ENCODE measurements around the gene DECR2. TPM values are rescaled to one million over a fixed set of nuclear protein-coding genes. Genes with fewer than 3 reads are reported as not detected.

The DECR2 gene
- total and polyA plus RNA-seq, 2 of the 4 experiments (the other 2 are of a cell fraction) = 3.9 to 26.7 TPM

DNA sequence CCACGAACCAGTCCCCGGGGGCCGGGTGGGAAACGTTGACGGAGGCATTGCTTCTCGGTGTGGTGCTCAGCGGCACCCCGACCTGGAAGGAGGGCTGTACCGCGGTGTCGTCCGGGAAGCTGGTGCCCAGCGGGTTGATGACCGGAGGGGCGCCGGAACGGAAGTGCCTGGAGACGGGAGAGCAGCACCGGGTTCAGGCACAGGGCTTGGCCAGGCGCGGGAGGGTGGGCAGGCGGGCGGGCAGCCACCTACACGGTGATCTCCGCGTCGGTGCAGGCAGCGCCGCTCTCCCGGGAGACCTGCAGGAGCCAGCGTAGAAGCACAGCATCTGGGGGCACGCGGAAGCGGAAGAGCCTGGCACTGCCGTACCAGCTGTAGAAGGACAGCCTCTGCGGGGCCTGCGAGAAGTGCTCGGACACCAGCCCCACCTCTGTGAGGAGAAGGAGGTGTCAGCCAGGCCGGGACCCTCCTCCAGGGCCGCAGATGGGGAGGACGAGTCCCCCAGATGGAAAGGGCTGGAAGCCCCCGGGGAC is 24.2 kb upstream of the DECR2 start:
- no TSS peak for BruUV-seq (replicated peaks)
- no peak overlapping the region for H3K4ac ChIP-seq (ENCODE audit: low read depth, low read length)
- intact Hi-C loops (cut with micrococcal nuclease) (no loop called here), dilution Hi-C loops (cut with HindIII; ENCODE audit: low sequenced_read_pairs, unreplicated experiment) (no loop called here), in situ Hi-C loops (cut with MboI; ENCODE audit: low sequenced_read_pairs) (no loop called here)
- H2AK9ac ChIP-seq (replicated peaks; ENCODE audit: low read depth, low read length, poor library complexity) = no peak overlapping the region
- ChIA-PET POLR2A (ENCODE audit: unreplicated experiment) (no interaction called here), CTCF (no interaction called here)
- H3K56ac ChIP-seq (ENCODE audit: extremely low read depth, insufficient read depth, low read length) = no peak overlapping the region
- TF ChIP-seq, protein P1, sequence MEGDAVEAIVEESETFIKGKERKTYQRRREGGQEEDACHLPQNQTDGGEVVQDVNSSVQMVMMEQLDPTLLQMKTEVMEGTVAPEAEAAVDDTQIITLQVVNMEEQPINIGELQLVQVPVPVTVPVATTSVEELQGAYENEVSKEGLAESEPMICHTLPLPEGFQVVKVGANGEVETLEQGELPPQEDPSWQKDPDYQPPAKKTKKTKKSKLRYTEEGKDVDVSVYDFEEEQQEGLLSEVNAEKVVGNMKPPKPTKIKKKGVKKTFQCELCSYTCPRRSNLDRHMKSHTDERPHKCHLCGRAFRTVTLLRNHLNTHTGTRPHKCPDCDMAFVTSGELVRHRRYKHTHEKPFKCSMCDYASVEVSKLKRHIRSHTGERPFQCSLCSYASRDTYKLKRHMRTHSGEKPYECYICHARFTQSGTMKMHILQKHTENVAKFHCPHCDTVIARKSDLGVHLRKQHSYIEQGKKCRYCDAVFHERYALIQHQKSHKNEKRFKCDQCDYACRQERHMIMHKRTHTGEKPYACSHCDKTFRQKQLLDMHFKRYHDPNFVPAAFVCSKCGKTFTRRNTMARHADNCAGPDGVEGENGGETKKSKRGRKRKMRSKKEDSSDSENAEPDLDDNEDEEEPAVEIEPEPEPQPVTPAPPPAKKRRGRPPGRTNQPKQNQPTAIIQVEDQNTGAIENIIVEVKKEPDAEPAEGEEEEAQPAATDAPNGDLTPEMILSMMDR (conservative IDR thresholded peaks at IDR 0.05; ENCODE audit: low read depth, low read length) = no peak
- TF ChIP-seq RFX5 (IDR thresholded peaks at IDR 0.05; ENCODE audit: low read depth, low read length) = no peak
- TF ChIP-seq, protein P2, sequence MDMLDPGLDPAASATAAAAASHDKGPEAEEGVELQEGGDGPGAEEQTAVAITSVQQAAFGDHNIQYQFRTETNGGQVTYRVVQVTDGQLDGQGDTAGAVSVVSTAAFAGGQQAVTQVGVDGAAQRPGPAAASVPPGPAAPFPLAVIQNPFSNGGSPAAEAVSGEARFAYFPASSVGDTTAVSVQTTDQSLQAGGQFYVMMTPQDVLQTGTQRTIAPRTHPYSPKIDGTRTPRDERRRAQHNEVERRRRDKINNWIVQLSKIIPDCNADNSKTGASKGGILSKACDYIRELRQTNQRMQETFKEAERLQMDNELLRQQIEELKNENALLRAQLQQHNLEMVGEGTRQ (IDR thresholded peaks at IDR 0.05; ENCODE audit: low read depth, low read length) = no peak
- TF ChIP-seq FOS (IDR thresholded peaks at IDR 0.05; ENCODE audit: low read depth, low read length) = no peak
- no peak for TF ChIP-seq NFE2L2 (IDR thresholded peaks at IDR 0.05; ENCODE audit: low read depth, low read length)
- TF ChIP-seq, protein P3, sequence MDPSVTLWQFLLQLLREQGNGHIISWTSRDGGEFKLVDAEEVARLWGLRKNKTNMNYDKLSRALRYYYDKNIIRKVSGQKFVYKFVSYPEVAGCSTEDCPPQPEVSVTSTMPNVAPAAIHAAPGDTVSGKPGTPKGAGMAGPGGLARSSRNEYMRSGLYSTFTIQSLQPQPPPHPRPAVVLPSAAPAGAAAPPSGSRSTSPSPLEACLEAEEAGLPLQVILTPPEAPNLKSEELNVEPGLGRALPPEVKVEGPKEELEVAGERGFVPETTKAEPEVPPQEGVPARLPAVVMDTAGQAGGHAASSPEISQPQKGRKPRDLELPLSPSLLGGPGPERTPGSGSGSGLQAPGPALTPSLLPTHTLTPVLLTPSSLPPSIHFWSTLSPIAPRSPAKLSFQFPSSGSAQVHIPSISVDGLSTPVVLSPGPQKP (IDR thresholded peaks at IDR 0.05; ENCODE audit: borderline replicate concordance, low read depth, low read length) = no peak
- no peak for TF ChIP-seq CHD1 (IDR thresholded peaks at IDR 0.05; ENCODE audit: low read depth, low read length)
- TF ChIP-seq SMC3 (IDR thresholded peaks at IDR 0.05; ENCODE audit: low read depth, low read length) = no peak
- TF ChIP-seq MAZ (IDR thresholded peaks at IDR 0.05; ENCODE audit: borderline replicate concordance, low read depth, low read length) = no peak
- TF ChIP-seq BHLHE40 (IDR thresholded peaks at IDR 0.05; ENCODE audit: low read depth, low read length) = no peak
- TF ChIP-seq RAD21 (IDR thresholded peaks at IDR 0.05; ENCODE audit: low read length) = no peak
- no peak for TF ChIP-seq RCOR1 (IDR thresholded peaks at IDR 0.05; ENCODE audit: insufficient replicate concordance, low read length)
- no peak for TF ChIP-seq MAFK (IDR thresholded peaks at IDR 0.05; ENCODE audit: low read depth, low read length)
- no peak for TF ChIP-seq CEBPB (IDR thresholded peaks at IDR 0.05; ENCODE audit: low read depth, low read length)
- TF ChIP-seq POLR2A (IDR thresholded peaks at IDR 0.05; ENCODE audit: low read depth, low read length) = no peak
- TF ChIP-seq MXI1 (IDR thresholded peaks at IDR 0.05; ENCODE audit: borderline replicate concordance, low read depth, low read length) = no peak
- H4K20me1 ChIP-seq (ENCODE audit: insufficient read depth, low read length) = peaks cover 16% of the 10 kb centered on the region
- H3K79me1 ChIP-seq (ENCODE audit: low read depth in 1 of 2, low read length in 2 of 2) = peaks cover 13 to 29% of the 10 kb centered on the region in 2 experiments; a peak in 3 of 4 replicates
- peaks cover 44% of the 10 kb centered on the region for H3K36me3 ChIP-seq (ENCODE audit: control insufficient read depth, insufficient read depth, low read length)
- ATAC-seq (ENCODE audit: low read depth) (no peak), DNase-seq (no peak)
- H2BK15ac ChIP-seq (ENCODE audit: low read depth, low read length) = no peak overlapping the region
- no peak overlapping the region for H3K23ac ChIP-seq (ENCODE audit: low read depth, low read length)
- no peak overlapping the region for H3K14ac ChIP-seq (replicated peaks; ENCODE audit: low read depth, low read length)
- H2BK120ac ChIP-seq (ENCODE audit: low read depth, low read length) = no peak overlapping the region
- H3K9me3 ChIP-seq (ENCODE audit: control insufficient read depth, insufficient read depth, low read length) = no peaks in the 10 kb centered on the region
- no peak overlapping the region for H4K5ac ChIP-seq (ENCODE audit: low read depth, low read length)
- H3K4me3 ChIP-seq (ENCODE audit: insufficient read depth, low read depth, low read length) = no peak overlapping the region
- H3K4me2 ChIP-seq (ENCODE audit: low read depth, low read length) = no peak overlapping the region
- H4K91ac ChIP-seq (ENCODE audit: insufficient read depth, low read depth, low read length) = no peak overlapping the region
- 91% methylated on average over 32 of the region's 42 CpGs; no CpG with 5 or more reads in 1 of the 2 experiments for WGBS, 2 experiments (ENCODE audit: extremely low coverage in 2 of 2, insufficient read length in 1 of 2)
- H4K8ac ChIP-seq (ENCODE audit: low read depth in 2 of 2, low read length in 2 of 2) = no peak overlapping the region
- no peaks in the 10 kb centered on the region; the same call in 1 of the 2 replicates for H3K4me1 ChIP-seq (ENCODE audit: control insufficient read depth, insufficient read depth, low read length)
- H2BK20ac ChIP-seq (ENCODE audit: low read depth, low read length) = no peak overlapping the region
- H3K9me1 ChIP-seq (ENCODE audit: insufficient read depth, low read length) = no peaks in the 10 kb centered on the region
- no peak overlapping the region for H3K9ac ChIP-seq (ENCODE audit: low read depth, low read length)
- H2BK5ac ChIP-seq (ENCODE audit: low read depth, low read length, poor library complexity, severe bottlenecking) = no peak overlapping the region
- no peak overlapping the region for H2AK5ac ChIP-seq (ENCODE audit: low read depth, low read length)
- H3K27ac ChIP-seq (ENCODE audit: insufficient read depth, low read length) = no peak overlapping the region
- no peaks in the 10 kb centered on the region for H3K27me3 ChIP-seq (ENCODE audit: control insufficient read depth, insufficient read depth, low read length)
- H2AFZ ChIP-seq (replicated peaks; ENCODE audit: low read length, poor library complexity) = no peak overlapping the region
- H3K18ac ChIP-seq (ENCODE audit: low read depth, low read length) = no peak overlapping the region

Data from IMR-90 (cell line).